SK-N-SH treated with all-trans-retinoic acid at 6 μM for 48 hours (cell line): ENCODE measurements around the gene IFT74.

Experiments
- ATAC-seq: fragments of 200-7000 bp; cut with Tn5 transposase; 3 replicates; pipeline ENCODE4 v1.9.1; 2020; ENCODE audit warnings: mild to moderate bottlenecking, moderate library complexity
- ARNTL ChIP-seq: fragments of 450-650 bp; formaldehyde crosslinking; IDR thresholded peaks from 2 replicates; pipeline ENCODE4 v1.5.0; 2020; ENCODE audit warnings: low read depth, mild to moderate bottlenecking, moderate library complexity, borderline replicate concordance
- CREB5 ChIP-seq: fragments of 250-450 bp; sonication (Bioruptor Pico); IDR thresholded peaks from 2 replicates; pipeline ENCODE4 v1.5.1; 2020; ENCODE audit warnings: low read depth, mild to moderate bottlenecking, moderate library complexity
- CSDC2 ChIP-seq: fragments of 250-450 bp; sonication (Bioruptor Pico); IDR thresholded peaks from 2 replicates; pipeline ENCODE4 v1.5.0; 2020; ENCODE audit warnings: mild to moderate bottlenecking, moderate library complexity
- CSRNP3 ChIP-seq: fragments of 250-450 bp; sonication (Bioruptor Pico); IDR thresholded peaks from 2 replicates; pipeline ENCODE4 v1.5.1; 2021; ENCODE audit warnings: mild to moderate bottlenecking, moderate library complexity
- GLIS3 ChIP-seq: fragments of 250-450 bp; sonication (Bioruptor Pico); IDR thresholded peaks from 2 replicates; pipeline ENCODE4 v1.5.0; 2020; ENCODE audit warnings: mild to moderate bottlenecking, moderate library complexity
- ISL1 ChIP-seq: fragments of 250-450 bp; sonication (Bioruptor Pico); IDR thresholded peaks from 2 replicates; pipeline ENCODE4 v2.1.2; 2022; ENCODE audit warnings: mild to moderate bottlenecking, moderate library complexity
- OSR1 ChIP-seq: fragments of 250-450 bp; sonication (Bioruptor Pico); IDR thresholded peaks from 2 replicates; pipeline ENCODE4 v1.8.0; 2022; ENCODE audit warnings: moderate library complexity, mild to moderate bottlenecking, inconsistent platforms
- PATZ1 ChIP-seq: fragments of 250-450 bp; sonication (Bioruptor Pico); IDR thresholded peaks from 2 replicates; pipeline ENCODE4 v1.8.0; 2020; ENCODE audit warnings: mild to moderate bottlenecking, moderate library complexity, borderline replicate concordance
- POU6F1 ChIP-seq: fragments of 250-450 bp; sonication (Bioruptor Pico); IDR thresholded peaks from 2 replicates; pipeline ENCODE4 v1.8.0; 2021; ENCODE audit warnings: low read depth, mild to moderate bottlenecking, moderate library complexity, borderline replicate concordance
- PPARA ChIP-seq: fragments of 250-450 bp; sonication (Bioruptor Pico); IDR thresholded peaks from 2 replicates; pipeline ENCODE4 v1.5.0; 2020; ENCODE audit warnings: mild to moderate bottlenecking, borderline replicate concordance
- RARB ChIP-seq: fragments of 250-450 bp; sonication (Bioruptor Pico); IDR thresholded peaks from 2 replicates; pipeline ENCODE4 v1.8.0; 2021; ENCODE audit warnings: mild to moderate bottlenecking, moderate library complexity
- SNAI2 ChIP-seq: fragments of 250-450 bp; sonication (Bioruptor Pico); IDR thresholded peaks from 2 replicates; pipeline ENCODE4 v1.5.0; 2020; ENCODE audit warnings: mild to moderate bottlenecking, moderate library complexity
- TCF4 ChIP-seq: fragments of 250-450 bp; sonication (Bioruptor Pico); IDR thresholded peaks from 2 replicates; pipeline ENCODE4 v1.8.0; 2021; ENCODE audit warnings: mild to moderate bottlenecking, moderate library complexity, borderline replicate concordance
- TOX ChIP-seq: fragments of 250-450 bp; sonication (Bioruptor Pico); IDR thresholded peaks from 2 replicates; pipeline ENCODE4 v1.8.0; 2021; ENCODE audit warnings: mild to moderate bottlenecking, moderate library complexity, borderline replicate concordance
- TSHZ2 ChIP-seq: fragments of 250-450 bp; sonication (Bioruptor Pico); IDR thresholded peaks from 2 replicates; pipeline ENCODE4 v1.5.0; 2020; ENCODE audit warnings: mild to moderate bottlenecking, moderate library complexity
- ZC3H10 ChIP-seq: fragments of 250-450 bp; sonication (Bioruptor Pico); IDR thresholded peaks from 2 replicates; pipeline ENCODE4 v1.5.1; 2021; ENCODE audit warnings: mild to moderate bottlenecking, moderate library complexity
- ZFP3 ChIP-seq: fragments of 250-450 bp; sonication (Bioruptor Pico); IDR thresholded peaks from 2 replicates; pipeline ENCODE4 v1.5.0; 2020; ENCODE audit warnings: mild to moderate bottlenecking, moderate library complexity
- ZFP30 ChIP-seq: fragments of 450-650 bp; formaldehyde crosslinking; IDR thresholded peaks from 2 replicates; pipeline ENCODE4 v1.5.0; 2022; ENCODE audit warnings: mild to moderate bottlenecking, moderate library complexity
- ZNF565 ChIP-seq: fragments of 450-650 bp; formaldehyde crosslinking; conservative IDR thresholded peaks from 2 replicates; pipeline ENCODE4 v1.5.0; 2020; ENCODE audit warnings: low read depth, mild to moderate bottlenecking, moderate library complexity
- ZNF70 ChIP-seq: fragments of 450-650 bp; formaldehyde crosslinking; IDR thresholded peaks from 2 replicates; pipeline ENCODE4 v1.5.0; 2020; ENCODE audit warnings: mild to moderate bottlenecking, moderate library complexity
- ZNF8 ChIP-seq: fragments of 450-650 bp; formaldehyde crosslinking; IDR thresholded peaks from 2 replicates; pipeline ENCODE4 v1.5.0; 2020; ENCODE audit warnings: mild to moderate bottlenecking, moderate library complexity

The IFT74 gene

GRCh38 chr9:27088981-27089380 lies 132.8 kb downstream of the IFT74 start (continued):
- no peak for TF ChIP-seq PATZ1 (CRISPR knock-in tag)
- TF ChIP-seq POU6F1: no peak
- TF ChIP-seq RARB (CRISPR knock-in tag): no peak

- TF ChIP-seq POU6F1 (no peak), CSRNP3 (CRISPR knock-in tag) (no peak), GLIS3 (CRISPR knock-in tag) (no peak), ISL1 (CRISPR knock-in tag) (no peak), ZNF8 (no peak), PPARA (CRISPR knock-in tag) (no peak), TOX (CRISPR knock-in tag) (no peak), TSHZ2 (no peak), ZC3H10 (no peak), ZFP3 (no peak), ZFP30 (CRISPR knock-in tag) (no peak), SNAI2 (CRISPR knock-in tag) (no peak), OSR1 (no peak), ZNF565 (no peak), ZNF70 (no peak)
- TF ChIP-seq, all 23 proteins: peak for 0
- no peak for ATAC-seq
Observed at GRCh38 chr9:27089706-27090105, 133.5 kb downstream of the IFT74 start.

GRCh38 chr9:27090231-27090630 lies 134.0 kb downstream of the IFT74 start:
- TF ChIP-seq ZNF565 (no peak), ARNTL (no peak), SNAI2 (CRISPR knock-in tag) (no peak), ZNF8 (no peak), TCF4 (CRISPR knock-in tag) (no peak), PATZ1 (CRISPR knock-in tag) (no peak), CREB5 (CRISPR knock-in tag) (no peak), CSDC2 (no peak)
- ATAC-seq: no peak
